GM10266 (cell line): ENCODE results near the gene THSD7A.

Source experiments
- DNase-seq: peaks from one replicate; pipeline ENCODE4 v3.0.0; 2012; ENCODE audit errors: extremely low spot score
- CTCF ChIP-seq: IDR thresholded peaks from 2 replicates; pipeline ENCODE4 v1.5.1; 2012; ENCODE audit warnings: mild to moderate bottlenecking, low read depth; ENCODE audit not compliant: control insufficient read depth, insufficient read depth; ENCODE audit errors: missing control alignments

The THSD7A gene

GRCh38 chr7:11507929-11508328 lies 324.1 kb downstream of the THSD7A start:
- no peak for DNase-seq
- no peak for TF ChIP-seq CTCF

DNA sequence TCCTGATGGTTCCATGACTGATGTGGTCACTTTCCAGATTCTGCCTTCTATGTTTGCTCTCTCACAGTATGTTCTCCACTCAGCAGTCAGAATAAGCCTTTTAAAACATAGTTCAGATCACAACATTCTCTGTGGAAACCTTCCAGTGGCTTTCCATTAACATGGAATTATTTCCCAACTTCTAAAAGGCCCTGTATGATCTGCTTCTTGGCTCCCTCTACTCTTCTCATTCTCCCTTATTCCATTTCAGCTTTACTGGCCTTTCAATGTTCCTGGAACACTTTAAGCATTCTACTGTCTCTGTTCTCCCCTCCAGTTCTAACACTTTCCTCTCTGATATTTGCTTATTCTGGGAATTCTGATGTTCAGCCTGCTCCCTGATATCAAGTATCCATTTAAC lies 325.6 kb downstream of the THSD7A start:
- TF ChIP-seq CTCF, result no peak
- no peak for DNase-seq

DNA sequence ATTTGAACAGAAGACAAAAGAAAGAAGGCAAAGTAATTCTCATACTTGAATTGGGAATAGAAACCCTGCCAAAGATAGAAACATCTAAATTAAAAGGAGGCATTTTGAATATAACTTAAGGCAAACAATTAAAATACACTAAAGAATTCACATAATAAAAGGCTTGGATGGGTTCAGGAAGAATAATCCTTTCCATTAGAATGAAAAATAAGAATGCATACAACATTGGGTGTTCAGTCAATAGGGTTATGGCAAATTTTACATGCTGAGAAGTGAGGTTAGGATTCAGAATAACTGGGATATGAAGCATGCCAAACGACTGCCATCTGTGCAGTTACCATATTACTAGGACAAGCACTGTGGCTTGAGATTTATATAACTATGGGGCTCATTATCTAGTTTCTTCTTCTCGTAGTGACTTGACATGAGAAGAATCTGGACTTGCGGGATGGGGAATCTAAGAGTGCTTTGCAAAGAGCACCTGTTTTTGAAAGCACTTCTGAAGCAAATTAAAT lies 326.5 kb downstream of the THSD7A start:
- TF ChIP-seq CTCF, result no peak
- DNase-seq, result no peak

DNA sequence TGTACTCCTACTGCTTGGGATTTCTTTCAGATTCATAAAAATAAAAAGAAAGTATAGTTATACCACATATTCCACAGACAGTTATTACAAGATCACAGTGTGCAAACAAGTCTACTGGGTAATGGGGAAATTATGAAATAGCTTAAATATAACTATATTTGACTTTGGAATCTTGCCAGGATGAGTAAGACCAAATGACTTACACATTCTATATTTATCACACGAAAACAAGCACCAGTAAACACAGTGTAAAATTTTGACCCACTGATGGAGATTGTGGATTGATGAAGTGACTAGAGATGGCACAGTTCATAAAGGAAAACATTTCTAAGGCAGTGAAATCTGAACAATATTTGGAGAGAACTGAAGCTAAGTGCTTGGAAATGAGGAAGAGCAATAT lies 339.7 kb downstream of the THSD7A start:
- TF ChIP-seq CTCF, result no peak
- DNase-seq, result no peak

GRCh38 chr7:11491811-11492210 lies 340.2 kb downstream of the THSD7A start:
- no peak for TF ChIP-seq CTCF
- DNase-seq, result no peak

DNA sequence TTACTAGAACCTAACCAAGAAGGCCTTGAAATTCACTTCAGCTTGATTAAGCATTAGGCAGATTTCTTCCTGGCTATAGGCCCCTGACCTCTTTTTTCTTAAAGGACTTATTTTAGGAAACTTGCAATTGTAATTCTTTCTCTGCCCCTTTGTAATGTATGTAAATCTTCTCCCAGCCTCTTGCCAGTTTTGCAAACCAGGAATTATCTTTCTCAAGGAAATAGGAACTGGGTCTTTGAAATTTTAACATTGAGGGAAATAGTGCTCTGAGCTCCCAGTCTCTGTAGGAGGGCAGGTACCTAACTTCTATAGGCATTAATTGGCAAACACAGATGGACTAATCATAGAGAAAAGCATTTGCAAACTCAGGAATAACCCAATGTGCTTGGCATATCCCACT lies 342.7 kb downstream of the THSD7A start:
- TF ChIP-seq CTCF, result no peak
- no peak for DNase-seq

GRCh38 chr7:11486271-11486670 lies 345.7 kb downstream of the THSD7A start:
- no peak for TF ChIP-seq CTCF
- DNase-seq, result no peak
